Hematopoietic multipotent progenitor cell treated with erythropoietin and hydrocortisone succinate and interleukin-3 and kit ligand, for 15 days (in vitro differentiated cells): ENCODE data around the gene ATOX1.
"Not testable (repeated sequence)": the region's sequence is repeated elsewhere in the genome, so short reads cannot be mapped to it uniquely, and the experiment has no call there.

Experiments used
- DNase-seq: peaks from one replicate; pipeline ENCODE4 v3.0.0-alpha.2; 2015; ENCODE audit warnings: low spot score

Gene ATOX1

GRCh38 chr5:151758430-151759241, at the start of gene ATOX1:
ATOX1 (minus strand) TSS chr5:151758631; CDS start chr5:151758551, 80 bp downstream.
- DNase-seq, result peak; percentile 94

- no peak for DNase-seq
These were observed 47.2 kb upstream of the ATOX1 start for GRCh38 chr5:151805414-151806223.

GRCh38 chr5:151800532-151800931, 42.1 kb upstream of the ATOX1 start:
- no peak for DNase-seq

- DNase-seq, result no peak
These were observed 41.0 kb upstream of the ATOX1 start for GRCh38 chr5:151799407-151799806.

- DNase-seq, result no peak
These were observed 40.2 kb upstream of the ATOX1 start for GRCh38 chr5:151798674-151799073.

GRCh38 chr5:151795426-151795825, 37.0 kb upstream of the ATOX1 start:
- DNase-seq, result no peak

GRCh38 chr5:151793358-151793757, 34.9 kb upstream of the ATOX1 start:
- DNase-seq, result no peak

GRCh38 chr5:151787817-151788216, 29.4 kb upstream of the ATOX1 start:
- DNase-seq, result no peak

GRCh38 chr5:151786468-151786867, 28.0 kb upstream of the ATOX1 start:
- no peak for DNase-seq

GRCh38 chr5:151784141-151784540, 25.7 kb upstream of the ATOX1 start:
- no peak for DNase-seq

GRCh38 chr5:151783664-151784063, 25.2 kb upstream of the ATOX1 start:
- DNase-seq, result not testable (repeated sequence)

- no peak for DNase-seq
These were observed 22.8 kb upstream of the ATOX1 start for GRCh38 chr5:151781201-151781600.

- no peak for DNase-seq
These were observed 21.9 kb upstream of the ATOX1 start for GRCh38 chr5:151780348-151780747.

DNA sequence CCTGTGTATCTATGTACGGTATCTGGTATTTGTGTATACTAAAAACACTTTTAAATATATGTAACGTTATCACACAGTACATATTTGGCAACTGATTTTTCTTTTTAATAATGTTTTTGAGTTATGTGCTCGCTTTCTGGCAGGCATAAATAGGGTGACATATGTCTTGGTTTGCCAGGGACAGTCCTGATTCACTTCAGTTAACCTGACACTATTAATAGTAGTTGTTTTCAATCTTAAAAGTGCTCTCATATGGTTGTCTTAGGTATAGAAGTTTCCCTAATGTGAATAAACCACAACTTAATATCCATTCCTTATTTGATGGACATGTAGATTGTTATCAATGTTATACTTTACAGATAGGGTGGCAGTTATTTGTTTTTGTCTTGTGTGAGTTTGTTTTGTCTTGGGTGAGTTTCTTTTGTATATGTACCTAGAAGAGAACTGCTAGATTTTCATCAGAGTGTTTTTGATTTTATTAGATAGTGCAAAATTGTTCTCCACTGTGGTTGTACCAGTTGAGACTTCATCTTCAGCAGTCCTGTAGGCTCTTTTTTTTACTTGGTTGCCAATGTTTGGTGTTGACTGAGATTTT, 21.2 kb upstream of the ATOX1 start:
- DNase-seq, result no peak

GRCh38 chr5:151775025-151775606, 16.7 kb upstream of the ATOX1 start:
- no peak for DNase-seq

DNA sequence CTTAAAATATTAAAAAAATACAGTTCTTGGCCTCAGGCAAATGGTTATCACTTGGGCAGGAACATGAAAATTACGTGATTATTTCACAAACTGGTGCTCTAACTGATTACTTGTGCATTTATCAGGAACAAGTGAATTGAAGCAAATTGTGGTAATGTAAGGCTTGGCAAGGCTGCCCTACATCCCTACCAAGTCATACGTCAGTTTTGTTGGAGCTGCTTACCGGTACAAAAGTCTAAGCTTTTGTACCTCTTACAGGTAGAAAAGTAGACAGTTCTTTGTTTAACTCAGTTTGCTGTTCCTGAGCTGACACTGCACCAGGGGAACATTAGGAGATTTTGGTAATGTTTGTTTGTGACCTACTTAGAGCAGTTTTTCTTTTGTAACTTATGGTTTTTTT, 15.5 kb upstream of the ATOX1 start:
- DNase-seq, result peak; percentile 29

- DNase-seq, result no peak
These were observed 14.6 kb upstream of the ATOX1 start for GRCh38 chr5:151772846-151773561.

DNA sequence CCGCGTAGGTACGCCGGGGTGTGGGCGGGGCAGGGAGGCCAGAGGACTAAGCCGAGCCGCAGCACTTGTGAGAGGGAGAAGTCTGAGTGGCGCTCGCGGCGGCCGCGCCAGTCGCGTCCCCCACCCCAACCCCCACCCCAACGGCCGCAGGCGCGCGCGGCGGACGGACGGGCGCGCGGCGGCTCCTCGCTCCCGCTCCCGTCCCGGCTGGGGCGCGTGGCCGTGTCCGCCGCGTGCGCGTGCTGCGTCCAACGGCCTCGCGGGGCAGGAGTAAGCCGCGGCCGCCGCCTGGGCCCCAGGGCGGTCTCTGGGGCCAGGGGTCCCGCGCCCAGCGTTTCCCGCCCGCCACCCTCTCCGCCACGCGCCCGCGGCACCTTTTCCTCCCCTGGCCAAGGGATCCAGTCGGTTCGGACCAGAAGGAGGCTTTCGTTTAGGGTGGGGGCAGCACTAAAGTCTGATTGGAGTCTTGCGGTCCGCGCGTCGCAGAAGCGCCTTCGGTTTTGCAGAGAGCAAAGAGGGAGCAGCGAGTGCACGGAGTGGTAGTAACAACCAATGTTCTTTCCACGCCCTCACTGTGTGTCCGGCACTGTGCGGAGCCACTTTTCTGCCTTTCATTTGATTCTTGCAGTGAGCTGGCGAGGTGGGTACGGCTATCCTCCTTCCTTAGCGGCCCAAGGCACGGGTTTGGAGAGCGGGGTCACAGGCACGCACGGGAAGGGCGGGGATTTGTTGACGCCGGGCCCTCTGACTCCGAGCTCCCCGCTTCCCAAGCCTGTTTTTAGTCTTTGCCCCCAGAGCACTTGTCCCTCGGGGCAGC, 13.8 kb upstream of the ATOX1 start:
- peak; percentile 44 for DNase-seq

DNA sequence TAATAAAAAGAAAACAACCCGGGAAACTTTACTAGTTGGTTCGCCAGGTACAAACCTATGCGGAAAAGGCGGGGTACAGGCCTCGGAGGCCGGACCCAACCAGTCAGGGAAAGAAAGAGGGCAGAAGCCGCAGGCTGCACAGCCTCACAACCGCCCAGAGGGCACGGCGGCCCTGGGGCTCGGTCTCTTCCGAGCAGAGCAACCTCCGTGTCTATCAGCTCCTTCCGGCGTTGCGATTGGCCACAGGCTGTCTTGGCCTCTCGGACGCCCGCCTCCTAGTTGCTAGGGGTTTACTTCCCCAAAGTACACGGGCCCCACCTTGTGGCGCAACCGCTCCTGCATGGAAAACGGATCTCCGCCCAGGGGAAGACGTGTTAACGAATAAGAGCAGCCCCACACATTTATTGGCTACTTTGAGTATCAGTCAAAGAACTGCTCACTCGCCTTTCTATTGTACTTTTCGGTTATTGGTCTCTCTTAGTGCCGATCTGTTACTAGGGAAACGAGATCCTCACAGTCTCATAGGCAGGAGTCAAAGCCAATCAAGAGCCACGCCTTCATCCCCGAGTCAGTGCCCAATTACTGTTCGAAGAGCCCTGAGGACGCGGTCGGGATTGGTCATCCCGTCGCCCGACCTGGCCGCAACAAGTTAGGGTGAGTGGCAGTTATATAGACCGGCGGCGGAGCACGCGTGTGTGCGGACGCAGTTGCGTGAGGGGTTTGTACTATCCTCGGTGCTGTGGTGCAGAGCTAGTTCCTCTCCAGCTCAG, 13.0 kb upstream of the ATOX1 start, which contains the start of gene G3BP1:
G3BP1 (plus strand) TSS at position 696 of the 770 bp plus-strand sequence. CDS start 14,667 bp downstream, outside the sequence.
- peak; percentile 100 for DNase-seq
